ENCODE data around the gene RAD50.

Gene RAD50

DNA sequence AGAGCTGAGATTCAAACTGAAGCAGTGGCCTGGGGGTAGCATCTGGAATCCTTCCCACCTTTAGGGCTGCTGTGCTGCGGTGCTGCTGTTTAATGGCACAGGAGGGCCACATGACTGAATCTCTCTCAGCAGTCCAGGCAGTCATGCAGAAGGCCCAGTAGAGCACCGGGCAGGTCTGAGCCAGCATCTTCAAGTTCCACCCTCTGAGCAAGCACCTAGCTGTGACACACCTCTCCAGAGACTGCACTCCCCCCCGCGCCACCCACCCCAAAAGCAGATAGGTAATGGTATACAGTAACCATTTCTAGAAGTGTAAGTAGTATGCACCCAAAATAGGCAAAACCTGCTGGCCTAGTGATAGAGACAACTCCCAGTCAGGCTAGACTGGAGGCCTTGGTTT is 125.2 kb downstream of the RAD50 start:
- Histone ChIP-seq H3K4me2 (ENCODE audit: low read depth, low read length) (no peak overlapping the region), H3K27me3 (replicated peaks; ENCODE audit: insufficient read depth, low read length) (no peaks in the 10 kb centered on the region), H3K4me3 (ENCODE audit: low read length) (no peak overlapping the region), H3K79me2 (ENCODE audit: low read length) (no peaks in the 10 kb centered on the region), H4K20me1 (ENCODE audit: insufficient read depth, low read length) (no peaks in the 10 kb centered on the region), H3K9me3 (replicated peaks; ENCODE audit: insufficient read depth, low read length) (no peaks in the 10 kb centered on the region), H3K9me2 (replicated peaks; ENCODE audit: insufficient read depth, low read length) (no peaks in the 10 kb centered on the region), H2AFZ (ENCODE audit: low read length) (no peak overlapping the region), H3K36me3 (replicated peaks; ENCODE audit: insufficient read depth, low read length) (no peaks in the 10 kb centered on the region), H3K4me1 (ENCODE audit: low read length) (0 out of 2 replicates have a peak, but pooled peaks cover 5% of the 10 kb centered on the region), H3F3A (ENCODE audit: insufficient read depth, low read length) (no peaks in the 10 kb centered on the region), H3K9ac (ENCODE audit: low read length) (no peak overlapping the region), H3K27ac (ENCODE audit: low read length) (no peak overlapping the region)
- DNase-seq: no peak
- TF ChIP-seq EZH2 (optimal IDR thresholded peaks at IDR 0.05; ENCODE audit: low read depth, low read length) (no peak), EZH2phosphoT487 (IDR thresholded peaks at IDR 0.05; ENCODE audit: low read length) (no peak), CTCF (IDR thresholded peaks at IDR 0.05; ENCODE audit: low read length) (no peak)

DNA sequence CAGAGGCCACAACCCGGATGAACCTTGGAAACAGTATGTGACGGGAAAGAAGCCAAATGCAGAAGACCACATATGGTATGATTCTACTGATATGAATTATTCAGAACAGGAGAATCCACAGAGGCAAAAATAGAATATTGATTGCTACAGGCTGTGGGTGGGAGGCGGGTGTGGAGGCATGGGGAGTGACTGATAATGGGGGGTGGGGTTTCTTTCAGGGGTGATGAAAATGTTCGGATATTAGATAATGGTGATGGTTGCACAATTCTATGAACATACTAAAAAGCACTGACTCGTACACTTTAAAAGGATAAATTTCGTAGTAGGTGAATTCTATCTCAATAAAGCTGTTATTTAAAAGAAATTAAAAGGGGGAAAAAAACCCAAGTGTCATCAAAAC is 127.7 kb downstream of the RAD50 start:
- Histone ChIP-seq H3K36me3 (replicated peaks; ENCODE audit: insufficient read depth, low read length) (no peaks in the 10 kb centered on the region), H3K27me3 (replicated peaks; ENCODE audit: insufficient read depth, low read length) (no peaks in the 10 kb centered on the region), H3F3A (ENCODE audit: insufficient read depth, low read length) (no peaks in the 10 kb centered on the region), H3K9ac (ENCODE audit: low read length) (no peak overlapping the region), H3K27ac (ENCODE audit: low read length) (no peak overlapping the region), H4K20me1 (ENCODE audit: insufficient read depth, low read length) (no peaks in the 10 kb centered on the region), H3K9me3 (replicated peaks; ENCODE audit: insufficient read depth, low read length) (no peaks in the 10 kb centered on the region), H2AFZ (ENCODE audit: low read length) (no peak overlapping the region), H3K9me2 (replicated peaks; ENCODE audit: insufficient read depth, low read length) (no peaks in the 10 kb centered on the region), H3K79me2 (ENCODE audit: low read length) (no peaks in the 10 kb centered on the region), H3K4me2 (ENCODE audit: low read depth, low read length) (no peak overlapping the region), H3K4me1 (ENCODE audit: low read length) (0 out of 2 replicates have a peak, but pooled peaks cover 5% of the 10 kb centered on the region), H3K4me3 (ENCODE audit: low read length) (no peak overlapping the region)
- no peak for DNase-seq
- TF ChIP-seq CTCF (IDR thresholded peaks at IDR 0.05; ENCODE audit: low read length) (no peak), EZH2phosphoT487 (IDR thresholded peaks at IDR 0.05; ENCODE audit: low read length) (no peak), EZH2 (optimal IDR thresholded peaks at IDR 0.05; ENCODE audit: low read depth, low read length) (no peak)

DNA sequence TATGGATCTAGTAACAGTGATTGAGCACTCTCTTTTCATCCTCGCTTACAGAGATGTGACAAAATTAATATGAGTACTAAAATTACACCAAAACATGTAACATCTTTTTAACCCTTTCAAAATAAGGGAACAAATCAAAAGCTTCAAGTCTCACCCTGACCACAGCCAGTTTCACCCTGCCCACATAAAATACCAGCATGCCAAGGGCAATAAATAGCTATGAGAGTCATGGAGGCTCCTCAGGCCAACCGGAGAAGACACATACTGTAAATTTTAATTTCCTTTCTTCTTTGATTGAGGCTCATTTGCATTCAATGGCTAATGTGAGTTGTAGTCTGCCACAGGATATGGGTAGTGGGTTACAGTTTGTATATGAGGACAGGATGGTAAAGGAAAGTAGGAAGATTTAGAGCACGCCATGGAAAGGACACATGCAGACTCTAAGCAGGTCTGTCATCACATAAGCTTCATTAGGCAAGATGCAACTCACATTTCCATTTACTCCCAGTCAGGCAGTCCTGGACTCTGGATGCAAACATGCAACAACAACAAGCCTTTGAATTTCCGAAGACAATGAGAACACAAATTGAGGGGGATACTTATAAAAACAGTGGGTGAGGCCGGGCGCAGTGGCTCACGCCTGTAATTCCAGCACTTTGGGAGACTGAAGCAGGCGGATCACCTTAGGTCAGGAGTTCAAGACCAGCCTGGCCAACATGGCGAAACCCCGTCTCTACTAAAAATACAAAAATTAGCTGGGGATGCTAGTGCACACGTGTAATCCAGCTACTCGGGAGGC is 128.3 kb downstream of the RAD50 start:
- no peaks in the 10 kb centered on the region for H4K20me1 ChIP-seq (ENCODE audit: insufficient read depth, low read length)

More for the DNA sequence above, 128.3 kb downstream of the RAD50 start:
- no peaks in the 10 kb centered on the region for H3K27me3 ChIP-seq (replicated peaks; ENCODE audit: insufficient read depth, low read length)
- no peak for TF ChIP-seq CTCF (IDR thresholded peaks at IDR 0.05; ENCODE audit: low read length)
- no peak for TF ChIP-seq EZH2 (optimal IDR thresholded peaks at IDR 0.05; ENCODE audit: low read depth, low read length)
- no peak for TF ChIP-seq EZH2phosphoT487 (IDR thresholded peaks at IDR 0.05; ENCODE audit: low read length)
- no peak overlapping the region for H3K9ac ChIP-seq (ENCODE audit: low read length)
- no peak overlapping the region for H3K4me3 ChIP-seq (ENCODE audit: low read length)
- no peaks in the 10 kb centered on the region for H3F3A ChIP-seq (ENCODE audit: insufficient read depth, low read length)
- no peak overlapping the region for H2AFZ ChIP-seq (ENCODE audit: low read length)
- no peak overlapping the region for H3K27ac ChIP-seq (ENCODE audit: low read length)
- DNase-seq: no peak
- H3K9me3 ChIP-seq (replicated peaks; ENCODE audit: insufficient read depth, low read length): no peaks in the 10 kb centered on the region
- H3K79me2 ChIP-seq (ENCODE audit: low read length): no peaks in the 10 kb centered on the region
- H3K4me1 ChIP-seq (ENCODE audit: low read length): 0 out of 2 replicates have a peak, but pooled peaks cover 5% of the 10 kb centered on the region
- H3K4me2 ChIP-seq (ENCODE audit: low read depth, low read length): no peak overlapping the region
- H3K36me3 ChIP-seq (replicated peaks; ENCODE audit: insufficient read depth, low read length): no peaks in the 10 kb centered on the region
- no peaks in the 10 kb centered on the region for H3K9me2 ChIP-seq (replicated peaks; ENCODE audit: insufficient read depth, low read length)
